ENCODE measurements around the gene POLRMT. TPM values are rescaled to one million over a fixed set of nuclear protein-coding genes. Genes with fewer than 3 reads are reported as not detected.

Gene POLRMT
- total and polyA plus RNA-seq, 5 donors: 36.1 to 46.4 (median 44.8) TPM

- DNase-seq (peak in 1 of 3 donors; percentile 59), ATAC-seq (no peak)
- Histone ChIP-seq H3K9me3 (ENCODE audit: control insufficient read depth, low read length) (no peaks in the 10 kb centered on the region), H3K27me3 (ENCODE audit: control insufficient read depth, insufficient read depth) (no peaks in the 10 kb centered on the region), H3K27ac (ENCODE audit: low read length) (no peak overlapping the region), H3K4me1 (ENCODE audit: control insufficient read depth, insufficient read depth, low read length) (no peaks in the 10 kb centered on the region), H3K4me3 (ENCODE audit: low read length) (no peak overlapping the region)
- intact Hi-C loops (cut with DNase I): no loop called here
- 78% methylated on average over 14 of the region's 14 CpGs for WGBS
Measured at GRCh38 chr19:644789-645188, 11.5 kb upstream of the POLRMT start.

- DNase-seq (no peak), ATAC-seq (no peak)
- no peaks in the 10 kb centered on the region for H3K9me3 ChIP-seq (ENCODE audit: control insufficient read depth, low read length)
- H3K27me3 ChIP-seq (ENCODE audit: control insufficient read depth, insufficient read depth): no peaks in the 10 kb centered on the region
- H3K4me3 ChIP-seq (ENCODE audit: low read length): no peak overlapping the region
- H3K27ac ChIP-seq (ENCODE audit: low read length): no peak overlapping the region
- no peaks in the 10 kb centered on the region for H3K4me1 ChIP-seq (ENCODE audit: control insufficient read depth, insufficient read depth, low read length)
- intact Hi-C loops (cut with DNase I): no loop called here
- 76% methylated on average over 28 of the region's 28 CpGs for WGBS
Measured at GRCh38 chr19:644363-644762, 11.0 kb upstream of the POLRMT start.

- H3K4me3 ChIP-seq (ENCODE audit: low read length): no peak overlapping the region
- intact Hi-C loops (cut with DNase I): no loop called here
- peaks cover 3% of the 10 kb centered on the region for H3K4me1 ChIP-seq (ENCODE audit: control insufficient read depth, insufficient read depth, low read length)
- no peak overlapping the region for H3K27ac ChIP-seq (ENCODE audit: low read length)
- H3K27me3 ChIP-seq (ENCODE audit: control insufficient read depth, insufficient read depth): no peaks in the 10 kb centered on the region
- ATAC-seq: no peak
- 89% methylated on average over 24 of the region's 24 CpGs for WGBS
- no peaks in the 10 kb centered on the region for H3K9me3 ChIP-seq (ENCODE audit: control insufficient read depth, low read length)
- peak in 1 of 3 donors; percentile 66 for DNase-seq
Measured at GRCh38 chr19:643736-644135, 10.4 kb upstream of the POLRMT start.

GRCh38 chr19:642767-643727 is 9.7 kb upstream of the POLRMT start:
- Histone ChIP-seq H3K4me3 (ENCODE audit: low read length) (no peak overlapping the region), H3K9me3 (ENCODE audit: control insufficient read depth, low read length) (no peaks in the 10 kb centered on the region), H3K4me1 (ENCODE audit: control insufficient read depth, insufficient read depth, low read length) (peaks cover 3% of the 10 kb centered on the region), H3K27me3 (ENCODE audit: control insufficient read depth, insufficient read depth) (no peaks in the 10 kb centered on the region), H3K27ac (ENCODE audit: low read length) (no peak overlapping the region)
- 81% methylated on average over 69 of the region's 70 CpGs for WGBS
- intact Hi-C loops (cut with DNase I): no loop called here
- ATAC-seq: no peak
- DNase-seq: peak in 1 of 3 donors; percentile 56

- Histone ChIP-seq H3K4me3 (ENCODE audit: low read length) (no peak overlapping the region), H3K27ac (ENCODE audit: low read length) (no peak overlapping the region), H3K9me3 (ENCODE audit: control insufficient read depth, low read length) (no peaks in the 10 kb centered on the region), H3K4me1 (ENCODE audit: control insufficient read depth, insufficient read depth, low read length) (peaks cover 3% of the 10 kb centered on the region), H3K27me3 (ENCODE audit: control insufficient read depth, insufficient read depth) (no peaks in the 10 kb centered on the region)
- intact Hi-C loops (cut with DNase I): no loop called here
- 81% methylated on average over 17 of the region's 17 CpGs for WGBS
- DNase-seq (no peak), ATAC-seq (no peak)
Measured at GRCh38 chr19:641702-642101, 8.4 kb upstream of the POLRMT start.

- DNase-seq (peak in 1 of 3 donors; percentile 55), ATAC-seq (no peak)
- 92% methylated on average over 31 of the region's 31 CpGs for WGBS
- Histone ChIP-seq H3K4me1 (ENCODE audit: control insufficient read depth, insufficient read depth, low read length) (peaks cover 3% of the 10 kb centered on the region), H3K27ac (ENCODE audit: low read length) (no peak overlapping the region), H3K4me3 (ENCODE audit: low read length) (no peak overlapping the region), H3K27me3 (ENCODE audit: control insufficient read depth, insufficient read depth) (no peaks in the 10 kb centered on the region), H3K9me3 (ENCODE audit: control insufficient read depth, low read length) (no peaks in the 10 kb centered on the region)
- intact Hi-C loops (cut with DNase I): no loop called here
Measured at GRCh38 chr19:640606-641189, 7.4 kb upstream of the POLRMT start.

GRCh38 chr19:640161-640558 is 6.8 kb upstream of the POLRMT start:
- 52% methylated on average over 25 of the region's 25 CpGs for WGBS
- Histone ChIP-seq H3K4me1 (ENCODE audit: control insufficient read depth, insufficient read depth, low read length) (peaks cover 3% of the 10 kb centered on the region), H3K27ac (ENCODE audit: low read length) (no peak overlapping the region)

GRCh38 chr19:639253-640160 is 6.2 kb upstream of the POLRMT start, which contains the start of gene FGF22:
Gene FGF22, plus strand, starts transcription at chr19:639879. Its CDS starts 47 bp downstream, at chr19:639926.
- intact Hi-C loops (cut with DNase I): no loop called here
- WGBS: 6% methylated on average over 109 of the region's 109 CpGs
- Histone ChIP-seq H3K4me1 (ENCODE audit: control insufficient read depth, insufficient read depth, low read length) (peaks cover 3% of the 10 kb centered on the region), H3K27me3 (ENCODE audit: control insufficient read depth, insufficient read depth) (no peaks in the 10 kb centered on the region), H3K4me3 (ENCODE audit: low read length) (peak within 1 kb of the TSS; percentile 28), H3K27ac (ENCODE audit: low read length) (no peak within 1 kb of the TSS), H3K9me3 (ENCODE audit: control insufficient read depth, low read length) (no peaks in the 10 kb centered on the region)
- peak; percentile 93 to 98 (median 98) for DNase-seq
- peak; percentile 91 to 92 for ATAC-seq

More at GRCh38 chr19:640161-640558, 6.8 kb upstream of the POLRMT start:
- no peaks in the 10 kb centered on the region for H3K27me3 ChIP-seq (ENCODE audit: control insufficient read depth, insufficient read depth)
- H3K9me3 ChIP-seq (ENCODE audit: control insufficient read depth, low read length): no peaks in the 10 kb centered on the region
- intact Hi-C loops (cut with DNase I): no loop called here
- H3K4me3 ChIP-seq (ENCODE audit: low read length): peak overlapping the region; percentile 28
- DNase-seq (peak in 1 of 3 donors; percentile 66), ATAC-seq (no peak)

- Histone ChIP-seq H3K4me1 (ENCODE audit: control insufficient read depth, insufficient read depth, low read length) (peaks cover 6% of the 10 kb centered on the region), H3K27ac (ENCODE audit: low read length) (no peak overlapping the region), H3K9me3 (ENCODE audit: control insufficient read depth, low read length) (no peaks in the 10 kb centered on the region), H3K4me3 (ENCODE audit: low read length) (no peak overlapping the region), H3K27me3 (ENCODE audit: control insufficient read depth, insufficient read depth) (no peaks in the 10 kb centered on the region)
- ATAC-seq (no peak), DNase-seq (peak in 1 of 3 donors; percentile 58)
- intact Hi-C loops (cut with DNase I): no loop called here
- WGBS: 72% methylated on average over 17 of the region's 17 CpGs
Measured at GRCh38 chr19:638906-639252, 5.5 kb upstream of the POLRMT start.

GRCh38 chr19:634975-635652 is 1.8 kb upstream of the POLRMT start:
- no peaks in the 10 kb centered on the region for H3K27me3 ChIP-seq (ENCODE audit: control insufficient read depth, insufficient read depth)
- WGBS: 82% methylated on average over 16 of the region's 16 CpGs
- peak in 2 of 3 donors; percentile 41 to 60 for DNase-seq
- H3K9me3 ChIP-seq (ENCODE audit: control insufficient read depth, low read length): no peaks in the 10 kb centered on the region
- peaks cover 6% of the 10 kb centered on the region for H3K4me1 ChIP-seq (ENCODE audit: control insufficient read depth, insufficient read depth, low read length)
- H3K4me3 ChIP-seq (ENCODE audit: low read length): no peak overlapping the region
- no peak overlapping the region for H3K27ac ChIP-seq (ENCODE audit: low read length)
- ATAC-seq: no peak
- intact Hi-C loops (cut with DNase I): no loop called here
